ENCODE results near the gene ARIH2. TPM values are rescaled to one million over a fixed set of nuclear protein-coding genes. Genes with fewer than 3 reads are reported as not detected.

ARIH2 gene
- total and polyA plus RNA-seq, 7 donors = 33.0 to 165 (median 94.9) TPM

DNA sequence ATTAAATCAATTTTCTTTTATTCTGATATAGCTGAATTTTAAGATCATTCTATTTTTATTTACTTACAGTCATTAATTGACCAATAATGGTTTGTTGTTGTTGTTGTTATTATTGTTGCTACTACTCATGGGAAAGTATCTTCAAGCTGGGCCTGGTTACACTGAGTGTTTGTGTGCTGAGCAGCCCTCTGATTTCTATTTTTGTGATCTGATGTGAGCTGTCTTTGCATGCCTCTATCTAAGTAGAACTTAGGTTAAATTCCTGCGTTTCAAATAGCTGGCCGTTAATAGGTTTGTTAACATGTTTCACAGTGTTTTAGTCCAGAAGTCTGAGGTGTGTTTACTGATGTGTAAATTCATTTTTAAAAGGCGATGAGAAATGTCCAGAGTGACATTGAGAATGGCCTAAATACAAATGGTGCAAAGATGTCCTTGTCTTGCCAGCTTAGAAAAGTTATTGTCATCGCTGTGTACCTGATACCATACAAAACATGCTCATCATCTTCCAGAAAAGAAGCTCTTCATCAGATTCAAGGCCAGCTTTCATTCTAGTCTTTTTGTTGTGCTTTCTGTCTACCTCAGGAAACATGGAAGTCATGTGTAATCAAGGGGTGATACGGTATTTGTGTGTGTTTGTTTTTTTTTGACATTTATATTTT lies 15.8 kb downstream of the ARIH2 start:
- intact Hi-C loops (cut with DNase I) = no loop called here
- Histone ChIP-seq H3K4me3 (no peak overlapping the region), H3K36me3 (peaks cover 0 to 8% (median 0%) of the 10 kb centered on the region in 4 donors), H3K4me1 (peaks cover 0 to 40% (median 27%) of the 10 kb centered on the region in 4 donors), H3K9me3 (no peaks in the 10 kb centered on the region), H3K27ac (no peak overlapping the region), H3K27me3 (no peaks in the 10 kb centered on the region)
- WGBS, 2 donors = 92 to 95% methylated on average over 5 of the region's 5 CpGs
- TF ChIP-seq POLR2AphosphoS5 (IDR thresholded peaks at IDR 0.05) = no peak
- TF ChIP-seq EP300 (IDR thresholded peaks at IDR 0.05) = no peak
- TF ChIP-seq, protein P1, sequence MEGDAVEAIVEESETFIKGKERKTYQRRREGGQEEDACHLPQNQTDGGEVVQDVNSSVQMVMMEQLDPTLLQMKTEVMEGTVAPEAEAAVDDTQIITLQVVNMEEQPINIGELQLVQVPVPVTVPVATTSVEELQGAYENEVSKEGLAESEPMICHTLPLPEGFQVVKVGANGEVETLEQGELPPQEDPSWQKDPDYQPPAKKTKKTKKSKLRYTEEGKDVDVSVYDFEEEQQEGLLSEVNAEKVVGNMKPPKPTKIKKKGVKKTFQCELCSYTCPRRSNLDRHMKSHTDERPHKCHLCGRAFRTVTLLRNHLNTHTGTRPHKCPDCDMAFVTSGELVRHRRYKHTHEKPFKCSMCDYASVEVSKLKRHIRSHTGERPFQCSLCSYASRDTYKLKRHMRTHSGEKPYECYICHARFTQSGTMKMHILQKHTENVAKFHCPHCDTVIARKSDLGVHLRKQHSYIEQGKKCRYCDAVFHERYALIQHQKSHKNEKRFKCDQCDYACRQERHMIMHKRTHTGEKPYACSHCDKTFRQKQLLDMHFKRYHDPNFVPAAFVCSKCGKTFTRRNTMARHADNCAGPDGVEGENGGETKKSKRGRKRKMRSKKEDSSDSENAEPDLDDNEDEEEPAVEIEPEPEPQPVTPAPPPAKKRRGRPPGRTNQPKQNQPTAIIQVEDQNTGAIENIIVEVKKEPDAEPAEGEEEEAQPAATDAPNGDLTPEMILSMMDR (IDR thresholded peaks at IDR 0.05) = no peak
- TF ChIP-seq POLR2A (IDR thresholded peaks at IDR 0.05) = no peak
- no peak for DNase-seq

DNA sequence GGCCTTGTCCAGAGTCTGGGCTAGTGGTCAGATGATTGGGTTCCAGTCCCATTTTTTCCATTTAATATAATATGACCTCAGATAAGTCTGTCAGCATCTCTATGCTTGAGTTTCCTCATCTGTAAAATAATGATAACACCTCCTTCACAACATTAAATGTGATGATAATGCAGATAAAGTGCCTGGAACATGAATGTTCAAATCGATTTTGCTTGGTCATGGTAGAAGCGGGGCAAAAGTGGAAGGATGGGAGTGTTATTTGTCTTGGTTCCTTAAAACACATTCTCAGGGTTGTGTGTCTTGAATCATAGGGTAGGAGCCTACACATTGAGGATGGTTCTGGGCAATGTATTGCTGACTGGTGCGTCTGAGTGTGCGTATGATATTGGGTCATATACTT lies 16.9 kb downstream of the ARIH2 start:
- Histone ChIP-seq H3K9me3 (no peaks in the 10 kb centered on the region), H3K4me3 (no peak overlapping the region), H3K27ac (no peak overlapping the region), H3K27me3 (no peaks in the 10 kb centered on the region), H3K36me3 (peaks cover 0 to 8% (median 0%) of the 10 kb centered on the region in 4 donors), H3K4me1 (peaks cover 0 to 30% (median 17%) of the 10 kb centered on the region in 4 donors)
- 87 to 91% methylated on average over 4 of the region's 4 CpGs for WGBS, 2 donors
- DNase-seq = no peak
- TF ChIP-seq POLR2A (IDR thresholded peaks at IDR 0.05) (no peak), POLR2AphosphoS5 (IDR thresholded peaks at IDR 0.05) (no peak), EP300 (IDR thresholded peaks at IDR 0.05) (no peak)
- TF ChIP-seq, protein P1 (IDR thresholded peaks at IDR 0.05) = no peak
- intact Hi-C loops (cut with DNase I) = no loop called here

DNA sequence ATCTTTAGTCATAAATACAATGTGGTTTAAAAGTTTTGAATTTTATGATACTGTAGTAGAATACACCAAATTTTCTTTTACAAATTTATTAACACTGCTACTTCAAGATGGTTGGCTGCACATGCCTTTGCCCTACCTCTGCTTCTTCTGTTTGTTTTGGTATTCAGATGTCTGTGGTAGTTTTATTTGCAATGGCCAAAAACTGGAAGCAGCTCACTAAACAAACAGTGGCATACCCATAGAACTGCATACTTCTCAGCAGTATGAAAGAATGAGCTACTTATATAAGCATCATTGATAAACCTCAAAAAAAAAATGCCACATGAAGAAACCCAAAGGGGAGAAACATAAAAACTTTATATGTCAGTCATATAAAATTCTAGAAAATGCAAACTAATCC lies 19.5 kb downstream of the ARIH2 start:
- no peak for TF ChIP-seq POLR2A (IDR thresholded peaks at IDR 0.05)
- no peak for TF ChIP-seq POLR2AphosphoS5 (IDR thresholded peaks at IDR 0.05)
- TF ChIP-seq, protein P1 (IDR thresholded peaks at IDR 0.05) = no peak
- intact Hi-C loops (cut with DNase I) = no loop called here
- no peaks in the 10 kb centered on the region for H3K9me3 ChIP-seq
- no peaks in the 10 kb centered on the region for H3K27me3 ChIP-seq
- H3K4me1 ChIP-seq = peaks cover 0 to 15% (median 3%) of the 10 kb centered on the region in 4 donors
- peaks cover 0 to 8% (median 0%) of the 10 kb centered on the region in 4 donors for H3K36me3 ChIP-seq
- no peak overlapping the region for H3K4me3 ChIP-seq
- H3K27ac ChIP-seq = no peak overlapping the region
- no peak for DNase-seq

DNA sequence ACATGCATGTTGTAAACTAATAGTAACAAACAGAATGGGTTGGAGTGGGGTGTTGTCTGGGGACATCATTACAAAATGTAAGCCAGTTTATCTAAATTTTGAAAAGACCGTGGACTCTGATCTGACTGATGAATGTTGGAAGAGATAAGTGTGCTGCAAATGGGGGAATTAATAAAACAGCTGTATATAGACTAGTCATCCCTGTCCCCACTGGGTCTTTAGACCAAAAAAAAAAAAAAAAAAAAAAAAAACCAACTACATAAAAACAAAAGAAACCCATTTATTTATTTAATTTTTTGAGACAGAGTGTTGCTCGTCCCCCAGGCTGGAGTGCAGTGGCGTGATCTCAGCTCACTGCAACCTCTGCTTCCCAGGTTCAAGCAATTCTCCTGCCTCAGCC lies 20.0 kb downstream of the ARIH2 start:
- TF ChIP-seq EP300 (IDR thresholded peaks at IDR 0.05) (no peak), POLR2A (IDR thresholded peaks at IDR 0.05) (no peak), POLR2AphosphoS5 (IDR thresholded peaks at IDR 0.05) (no peak)
- TF ChIP-seq, protein P1 (IDR thresholded peaks at IDR 0.05) = no peak
- no peaks in the 10 kb centered on the region for H3K9me3 ChIP-seq
- DNase-seq = no peak
- H3K27ac ChIP-seq = no peak overlapping the region
- no peaks in the 10 kb centered on the region for H3K27me3 ChIP-seq
- H3K4me3 ChIP-seq = no peak overlapping the region
- 90% methylated on average over 3 of the region's 3 CpGs for WGBS, 2 donors
- peaks cover 0 to 15% (median 3%) of the 10 kb centered on the region in 4 donors for H3K4me1 ChIP-seq
- peaks cover 0 to 4% (median 0%) of the 10 kb centered on the region in 4 donors for H3K36me3 ChIP-seq
- intact Hi-C loops (cut with DNase I) = no loop called here

DNA sequence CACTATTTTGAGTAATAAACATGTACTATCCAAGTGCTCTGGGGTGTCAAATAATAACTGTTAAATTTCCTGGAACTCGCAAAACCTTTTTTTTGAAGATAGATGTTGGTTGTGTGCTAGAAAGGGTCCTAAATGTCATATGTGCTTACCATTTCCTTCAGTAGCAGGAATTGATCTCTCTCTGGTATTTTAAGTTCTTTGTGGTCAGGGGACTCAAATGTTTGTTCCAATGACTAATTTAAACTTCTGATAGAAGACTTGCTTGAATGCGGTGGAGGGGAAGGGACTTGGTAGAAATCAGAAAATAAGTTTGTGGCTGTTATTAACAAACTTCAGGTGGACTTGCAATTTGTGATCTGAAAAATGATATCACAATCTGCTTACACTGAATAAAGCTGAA lies 26.8 kb downstream of the ARIH2 start:
- intact Hi-C loops (cut with DNase I) = no loop called here
- Histone ChIP-seq H3K27me3 (no peaks in the 10 kb centered on the region), H3K9me3 (no peaks in the 10 kb centered on the region), H3K4me1 (peaks cover 0 to 17% (median 0%) of the 10 kb centered on the region in 4 donors), H3K27ac (no peak overlapping the region), H3K36me3 (peaks cover 0 to 7% (median 0%) of the 10 kb centered on the region in 4 donors), H3K4me3 (no peak overlapping the region)
- TF ChIP-seq, protein P1 (IDR thresholded peaks at IDR 0.05) = no peak
- no peak for TF ChIP-seq EP300 (IDR thresholded peaks at IDR 0.05)
- TF ChIP-seq POLR2A (IDR thresholded peaks at IDR 0.05) = no peak
- no peak for TF ChIP-seq POLR2AphosphoS5 (IDR thresholded peaks at IDR 0.05)
- 83 to 94% methylated on average over 2 of the region's 2 CpGs for WGBS, 2 donors
- no peak for DNase-seq
